ENCODE measurements around the gene VPREB1. TPM values are rescaled to one million over a fixed set of nuclear protein-coding genes. Genes with fewer than 3 reads are reported as not detected.

The VPREB1 gene
- total and polyA plus RNA-seq, 2 of the 4 experiments (the other 2 are of a cell fraction), result not detected

DNA sequence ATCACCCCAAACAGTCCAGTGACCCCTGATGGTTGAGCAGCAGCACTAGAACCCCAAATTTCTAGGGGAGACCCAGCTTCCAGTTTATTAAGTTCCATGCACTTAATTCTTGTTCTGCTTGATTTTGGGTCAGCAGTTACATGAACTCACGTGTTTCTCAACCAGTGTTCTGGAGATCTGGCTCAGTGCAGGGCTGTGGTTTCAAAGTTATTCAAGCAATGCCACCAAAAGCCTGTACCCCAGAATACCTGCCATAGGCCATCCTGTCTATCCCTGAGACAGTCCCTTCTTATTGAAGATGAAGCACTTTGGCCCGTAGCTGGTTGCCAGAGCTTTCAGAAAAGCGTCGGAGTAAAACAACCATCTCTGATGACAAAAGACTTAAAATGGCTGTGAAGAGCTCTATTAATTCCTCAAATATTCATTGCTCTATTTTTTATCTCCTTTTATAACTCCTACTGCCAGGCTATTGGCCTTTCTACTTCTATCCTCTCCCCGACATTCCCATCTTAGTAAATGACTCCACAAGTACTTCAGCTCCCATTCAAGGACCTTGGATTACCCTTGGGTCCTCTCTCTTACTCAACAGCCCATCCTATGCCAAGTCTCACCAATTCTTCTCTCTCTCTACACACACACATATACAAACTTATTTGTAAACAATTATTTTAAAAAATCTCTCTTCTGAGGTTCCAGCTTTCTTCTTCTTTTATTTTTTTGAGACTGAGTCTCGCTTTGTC lies 18.0 kb upstream of the VPREB1 start:
- 83% methylated on average over 1 of the region's 6 CpGs; no CpG with 5 or more reads in 1 of the 2 experiments for WGBS, 2 experiments (ENCODE audit: extremely low coverage in 2 of 2, insufficient read length in 1 of 2)
- no peak overlapping the region for H3K9ac ChIP-seq (ENCODE audit: low read depth, low read length)
- H3K14ac ChIP-seq (replicated peaks; ENCODE audit: low read depth, low read length), result no peak overlapping the region
- no peaks in the 10 kb centered on the region for H3K79me1 ChIP-seq (ENCODE audit: low read depth in 1 of 2, low read length in 2 of 2)
- no peak overlapping the region for H4K91ac ChIP-seq (ENCODE audit: insufficient read depth, low read depth, low read length)
- H2AK9ac ChIP-seq (replicated peaks; ENCODE audit: low read depth, low read length, poor library complexity), result no peak overlapping the region
- no peaks in the 10 kb centered on the region for H3K9me1 ChIP-seq (ENCODE audit: insufficient read depth, low read length)
- H3K4me2 ChIP-seq (ENCODE audit: low read depth, low read length), result no peak overlapping the region
- H3K27me3 ChIP-seq (ENCODE audit: control insufficient read depth, insufficient read depth, low read length), result peaks cover 15% of the 10 kb centered on the region
- intact Hi-C loops (cut with micrococcal nuclease) (no loop called here), in situ Hi-C loops (cut with MboI; ENCODE audit: low sequenced_read_pairs) (no loop called here), dilution Hi-C loops (cut with HindIII; ENCODE audit: low sequenced_read_pairs, unreplicated experiment) (no loop called here)
- DNase-seq (no peak), ATAC-seq (ENCODE audit: low read depth) (no peak)
- POLR2A ChIA-PET (ENCODE audit: unreplicated experiment), result no interaction called here
- H2BK120ac ChIP-seq (ENCODE audit: low read depth, low read length), result no peak overlapping the region
- H3K18ac ChIP-seq (ENCODE audit: low read depth, low read length), result no peak overlapping the region
- H2BK15ac ChIP-seq (ENCODE audit: low read depth, low read length), result no peak overlapping the region
- no peak overlapping the region for H2BK5ac ChIP-seq (ENCODE audit: low read depth, low read length, poor library complexity, severe bottlenecking)
- no peak overlapping the region for H3K23ac ChIP-seq (ENCODE audit: low read depth, low read length)
- no peak overlapping the region for H3K27ac ChIP-seq (ENCODE audit: insufficient read depth, low read length)
- CTCF ChIA-PET, result no interaction called here
- H2AK5ac ChIP-seq (ENCODE audit: low read depth, low read length), result no peak overlapping the region
- H3K36me3 ChIP-seq (ENCODE audit: control insufficient read depth, insufficient read depth, low read length), result no peaks in the 10 kb centered on the region
- no peaks in the 10 kb centered on the region for H4K20me1 ChIP-seq (ENCODE audit: insufficient read depth, low read length)
- H4K5ac ChIP-seq (ENCODE audit: low read depth, low read length), result no peak overlapping the region
- H2AFZ ChIP-seq (replicated peaks; ENCODE audit: low read length, poor library complexity), result no peak overlapping the region
- no peak overlapping the region for H4K8ac ChIP-seq (ENCODE audit: low read depth in 2 of 2, low read length in 2 of 2)
- H3K56ac ChIP-seq (ENCODE audit: extremely low read depth, insufficient read depth, low read length), result no peak overlapping the region
- no peak overlapping the region for H3K4ac ChIP-seq (ENCODE audit: low read depth, low read length)
- no peak overlapping the region for H3K4me3 ChIP-seq (ENCODE audit: insufficient read depth, low read depth, low read length)
- no TSS peak for BruUV-seq (replicated peaks)
- TF ChIP-seq MXI1 (IDR thresholded peaks at IDR 0.05; ENCODE audit: borderline replicate concordance, low read depth, low read length), result no peak
- TF ChIP-seq, protein P1, sequence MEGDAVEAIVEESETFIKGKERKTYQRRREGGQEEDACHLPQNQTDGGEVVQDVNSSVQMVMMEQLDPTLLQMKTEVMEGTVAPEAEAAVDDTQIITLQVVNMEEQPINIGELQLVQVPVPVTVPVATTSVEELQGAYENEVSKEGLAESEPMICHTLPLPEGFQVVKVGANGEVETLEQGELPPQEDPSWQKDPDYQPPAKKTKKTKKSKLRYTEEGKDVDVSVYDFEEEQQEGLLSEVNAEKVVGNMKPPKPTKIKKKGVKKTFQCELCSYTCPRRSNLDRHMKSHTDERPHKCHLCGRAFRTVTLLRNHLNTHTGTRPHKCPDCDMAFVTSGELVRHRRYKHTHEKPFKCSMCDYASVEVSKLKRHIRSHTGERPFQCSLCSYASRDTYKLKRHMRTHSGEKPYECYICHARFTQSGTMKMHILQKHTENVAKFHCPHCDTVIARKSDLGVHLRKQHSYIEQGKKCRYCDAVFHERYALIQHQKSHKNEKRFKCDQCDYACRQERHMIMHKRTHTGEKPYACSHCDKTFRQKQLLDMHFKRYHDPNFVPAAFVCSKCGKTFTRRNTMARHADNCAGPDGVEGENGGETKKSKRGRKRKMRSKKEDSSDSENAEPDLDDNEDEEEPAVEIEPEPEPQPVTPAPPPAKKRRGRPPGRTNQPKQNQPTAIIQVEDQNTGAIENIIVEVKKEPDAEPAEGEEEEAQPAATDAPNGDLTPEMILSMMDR (conservative IDR thresholded peaks at IDR 0.05; ENCODE audit: low read depth, low read length), result no peak
- TF ChIP-seq NFE2L2 (IDR thresholded peaks at IDR 0.05; ENCODE audit: low read depth, low read length), result no peak
- TF ChIP-seq, protein P2, sequence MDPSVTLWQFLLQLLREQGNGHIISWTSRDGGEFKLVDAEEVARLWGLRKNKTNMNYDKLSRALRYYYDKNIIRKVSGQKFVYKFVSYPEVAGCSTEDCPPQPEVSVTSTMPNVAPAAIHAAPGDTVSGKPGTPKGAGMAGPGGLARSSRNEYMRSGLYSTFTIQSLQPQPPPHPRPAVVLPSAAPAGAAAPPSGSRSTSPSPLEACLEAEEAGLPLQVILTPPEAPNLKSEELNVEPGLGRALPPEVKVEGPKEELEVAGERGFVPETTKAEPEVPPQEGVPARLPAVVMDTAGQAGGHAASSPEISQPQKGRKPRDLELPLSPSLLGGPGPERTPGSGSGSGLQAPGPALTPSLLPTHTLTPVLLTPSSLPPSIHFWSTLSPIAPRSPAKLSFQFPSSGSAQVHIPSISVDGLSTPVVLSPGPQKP (IDR thresholded peaks at IDR 0.05; ENCODE audit: borderline replicate concordance, low read depth, low read length), result no peak
- no peak for TF ChIP-seq RAD21 (IDR thresholded peaks at IDR 0.05; ENCODE audit: low read length)
- TF ChIP-seq CHD1 (IDR thresholded peaks at IDR 0.05; ENCODE audit: low read depth, low read length), result no peak
- TF ChIP-seq, protein P3, sequence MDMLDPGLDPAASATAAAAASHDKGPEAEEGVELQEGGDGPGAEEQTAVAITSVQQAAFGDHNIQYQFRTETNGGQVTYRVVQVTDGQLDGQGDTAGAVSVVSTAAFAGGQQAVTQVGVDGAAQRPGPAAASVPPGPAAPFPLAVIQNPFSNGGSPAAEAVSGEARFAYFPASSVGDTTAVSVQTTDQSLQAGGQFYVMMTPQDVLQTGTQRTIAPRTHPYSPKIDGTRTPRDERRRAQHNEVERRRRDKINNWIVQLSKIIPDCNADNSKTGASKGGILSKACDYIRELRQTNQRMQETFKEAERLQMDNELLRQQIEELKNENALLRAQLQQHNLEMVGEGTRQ (IDR thresholded peaks at IDR 0.05; ENCODE audit: low read depth, low read length), result no peak
- TF ChIP-seq MAZ (IDR thresholded peaks at IDR 0.05; ENCODE audit: borderline replicate concordance, low read depth, low read length), result no peak
- no peak for TF ChIP-seq POLR2A (IDR thresholded peaks at IDR 0.05; ENCODE audit: low read depth, low read length)
- TF ChIP-seq BHLHE40 (IDR thresholded peaks at IDR 0.05; ENCODE audit: low read depth, low read length), result no peak
- TF ChIP-seq RFX5 (IDR thresholded peaks at IDR 0.05; ENCODE audit: low read depth, low read length), result no peak
- TF ChIP-seq SMC3 (IDR thresholded peaks at IDR 0.05; ENCODE audit: low read depth, low read length), result no peak
- TF ChIP-seq RCOR1 (IDR thresholded peaks at IDR 0.05; ENCODE audit: insufficient replicate concordance, low read length), result no peak
- TF ChIP-seq FOS (IDR thresholded peaks at IDR 0.05; ENCODE audit: low read depth, low read length), result no peak
- H3K9me3 ChIP-seq (ENCODE audit: control insufficient read depth, insufficient read depth, low read length), result no peaks in the 10 kb centered on the region
- H2BK20ac ChIP-seq (ENCODE audit: low read depth, low read length), result no peak overlapping the region
- H3K4me1 ChIP-seq (ENCODE audit: control insufficient read depth, insufficient read depth, low read length), result no peaks in the 10 kb centered on the region
